MCF 10A (cell line): ENCODE measurements around the gene KLK12. TPM values are rescaled to one million over a fixed set of nuclear protein-coding genes. Genes with fewer than 3 reads are reported as not detected.

Experiments used
- BruUV-seq: library from RNA; stranded (reverse); fragments of 400-500 nt; replicated peaks from 2 replicates; lab custom pipeline; 2021; lab: Mats Ljungman, UMichigan
- CTCF ChIA-PET: fragments of 300-600 bp; sonication (Branson Sonifier 250); formaldehyde crosslinking; extraction: SDS; loops from one replicate; lab custom pipeline; 2021; ENCODE audit warnings: antibody characterized with exemption, inconsistent platforms; lab: Yijun Ruan, JAX
- POLR2A ChIA-PET: fragments of 300-600, 350-650 bp; sonication (Branson Sonifier 250); formaldehyde crosslinking; extraction: SDS; loops from one replicate; lab custom pipeline; 2020; ENCODE audit warnings: antibody characterized with exemption, inconsistent platforms; lab: Yijun Ruan, JAX
- DNase-seq: peaks from one replicate; pipeline ENCODE4 v3.0.0-alpha.2; 2018; ENCODE audit not compliant: unreplicated experiment
- H3K27ac Mint-ChIP-seq: one replicate; pipeline ENCODE4 v1.8.0; 2022; ENCODE audit warnings: mild to moderate bottlenecking, low read depth, mixed read lengths; ENCODE audit not compliant: unreplicated experiment
- H3K27me3 Mint-ChIP-seq: one replicate; pipeline ENCODE4 v1.8.0; 2022; ENCODE audit warnings: mixed read lengths; ENCODE audit not compliant: insufficient read depth, unreplicated experiment
- H3K36me3 Mint-ChIP-seq: one replicate; pipeline ENCODE4 v1.8.0; 2022; ENCODE audit warnings: mild to moderate bottlenecking, moderate library complexity, mixed read lengths; ENCODE audit not compliant: insufficient read depth, unreplicated experiment
- H3K4me1 Mint-ChIP-seq: one replicate; pipeline ENCODE4 v1.8.0; 2022; ENCODE audit warnings: mixed read lengths; ENCODE audit not compliant: insufficient read depth, unreplicated experiment
- H3K4me3 Mint-ChIP-seq: one replicate; pipeline ENCODE4 v1.8.0; 2022; ENCODE audit warnings: mild to moderate bottlenecking, moderate library complexity, mixed read lengths; ENCODE audit not compliant: unreplicated experiment
- H3K9me3 Mint-ChIP-seq: one replicate; pipeline ENCODE4 v1.8.0; 2022; ENCODE audit warnings: mixed read lengths; ENCODE audit not compliant: unreplicated experiment
- intact Hi-C: fragments of 100-400 bp; cut with micrococcal nuclease; formaldehyde crosslinking; loops from 2 replicates; pipeline ENCODE4 v1.14.1; 2022
- total RNA-seq: library from RNA; stranded (reverse); gene quantifications from 2 replicates; pipeline ENCODE4 v1.2.3, GENCODE V29; 2022
- TF ChIP-seq, protein P1 (sequence below): fragments of 200-600 bp; IDR thresholded peaks from one replicate; pipeline ENCODE4 v1.8.0; 2022; ENCODE audit warnings: antibody characterized with exemption, mild to moderate bottlenecking; ENCODE audit not compliant: unreplicated experiment

The KLK12 gene
- total RNA-seq, 1 experiment from 2014 or later = not detected

GRCh38 chr19:51000981-51001380 is 33.8 kb downstream of the KLK12 start:
- TF ChIP-seq, protein P1, sequence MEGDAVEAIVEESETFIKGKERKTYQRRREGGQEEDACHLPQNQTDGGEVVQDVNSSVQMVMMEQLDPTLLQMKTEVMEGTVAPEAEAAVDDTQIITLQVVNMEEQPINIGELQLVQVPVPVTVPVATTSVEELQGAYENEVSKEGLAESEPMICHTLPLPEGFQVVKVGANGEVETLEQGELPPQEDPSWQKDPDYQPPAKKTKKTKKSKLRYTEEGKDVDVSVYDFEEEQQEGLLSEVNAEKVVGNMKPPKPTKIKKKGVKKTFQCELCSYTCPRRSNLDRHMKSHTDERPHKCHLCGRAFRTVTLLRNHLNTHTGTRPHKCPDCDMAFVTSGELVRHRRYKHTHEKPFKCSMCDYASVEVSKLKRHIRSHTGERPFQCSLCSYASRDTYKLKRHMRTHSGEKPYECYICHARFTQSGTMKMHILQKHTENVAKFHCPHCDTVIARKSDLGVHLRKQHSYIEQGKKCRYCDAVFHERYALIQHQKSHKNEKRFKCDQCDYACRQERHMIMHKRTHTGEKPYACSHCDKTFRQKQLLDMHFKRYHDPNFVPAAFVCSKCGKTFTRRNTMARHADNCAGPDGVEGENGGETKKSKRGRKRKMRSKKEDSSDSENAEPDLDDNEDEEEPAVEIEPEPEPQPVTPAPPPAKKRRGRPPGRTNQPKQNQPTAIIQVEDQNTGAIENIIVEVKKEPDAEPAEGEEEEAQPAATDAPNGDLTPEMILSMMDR = no peak
- CTCF ChIA-PET = interaction anchor here (0.5 kb wide), 1 partner anchor 94 kb away, joined by 3 read pairs; no protein-coding TSS in a partner anchor
- no TSS peak for BruUV-seq
- Mint-ChIP-seq H3K4me1 (no peaks in the 10 kb centered on the region), H3K27ac (no peak overlapping the region), H3K27me3 (peaks cover 11% of the 10 kb centered on the region), H3K4me3 (no peak overlapping the region), H3K36me3 (peaks cover 6% of the 10 kb centered on the region), H3K9me3 (peaks cover 6% of the 10 kb centered on the region)
- intact Hi-C loops = no loop called here
- POLR2A ChIA-PET = interaction anchor here (1.0 kb wide), 1 partner anchor 21 kb away, joined by 4 read pairs; no protein-coding TSS in a partner anchor
- no peak for DNase-seq

GRCh38 chr19:51000426-51000825 is 34.4 kb downstream of the KLK12 start:
- H3K27ac Mint-ChIP-seq = no peak overlapping the region
- no peak overlapping the region for H3K4me3 Mint-ChIP-seq
- POLR2A ChIA-PET = interaction anchor here (1.0 kb wide), 1 partner anchor 20 kb away, joined by 4 read pairs; no protein-coding TSS in a partner anchor
- peaks cover 11% of the 10 kb centered on the region for H3K27me3 Mint-ChIP-seq
- H3K4me1 Mint-ChIP-seq = no peaks in the 10 kb centered on the region
- H3K9me3 Mint-ChIP-seq = peaks cover 6% of the 10 kb centered on the region
- BruUV-seq = no TSS peak
- DNase-seq = no peak
- CTCF ChIA-PET = no interaction called here
- H3K36me3 Mint-ChIP-seq = peaks cover 6% of the 10 kb centered on the region
- TF ChIP-seq, protein P1 = no peak
- intact Hi-C loops = no loop called here

DNA sequence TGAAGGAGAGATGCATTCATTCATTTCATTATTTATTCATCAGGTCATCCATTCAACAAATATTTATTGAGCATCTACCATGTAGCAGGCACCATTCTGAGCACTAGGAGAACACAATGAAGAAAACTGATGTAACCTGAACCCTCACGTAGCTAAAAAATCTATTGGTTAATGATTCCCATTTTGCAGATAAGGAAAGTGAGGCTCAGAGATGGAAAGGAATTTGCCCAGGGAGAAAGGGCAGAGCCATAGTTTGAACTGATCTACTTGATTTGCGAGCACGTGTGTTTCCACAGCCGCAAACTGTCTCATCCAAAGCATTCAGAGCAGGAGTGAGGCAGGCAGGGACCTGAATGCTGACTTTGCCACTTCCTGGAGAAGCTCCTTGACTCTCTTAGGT is 36.1 kb downstream of the KLK12 start:
- peaks cover 11% of the 10 kb centered on the region for H3K27me3 Mint-ChIP-seq
- CTCF ChIA-PET = interaction anchor here (0.6 to 1.0 kb wide), 2 partner anchors 19 to 616 kb away, joined by 3 to 4 read pairs; no protein-coding TSS in a partner anchor

DNA sequence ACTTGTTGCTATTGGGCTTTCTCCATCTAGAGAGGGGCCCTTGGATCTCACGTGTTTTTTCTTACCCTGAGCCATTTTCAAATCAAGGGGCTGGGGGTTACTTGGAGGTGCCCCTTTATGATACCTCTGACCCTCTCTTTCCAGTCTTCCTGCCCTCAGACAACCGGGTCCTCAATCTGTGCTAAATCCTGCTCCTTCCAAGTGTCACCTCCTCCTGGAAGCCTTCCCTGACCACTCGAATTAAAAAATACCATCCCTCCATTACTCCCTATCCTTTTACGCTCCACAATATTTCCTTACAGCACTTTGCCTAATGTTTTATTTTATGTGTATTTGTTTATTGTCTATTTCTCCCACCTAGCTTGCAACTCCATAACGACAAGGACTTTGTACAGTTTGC is 36.7 kb downstream of the KLK12 start:
- CTCF ChIA-PET = interaction anchor here (0.6 kb wide), 1 partner anchor 617 kb away, joined by 4 read pairs; no protein-coding TSS in a partner anchor
- BruUV-seq = no TSS peak
- Mint-ChIP-seq H3K36me3 (peaks cover 6% of the 10 kb centered on the region), H3K4me1 (no peaks in the 10 kb centered on the region), H3K4me3 (no peak overlapping the region), H3K9me3 (peaks cover 6% of the 10 kb centered on the region), H3K27ac (no peak overlapping the region), H3K27me3 (peaks cover 11% of the 10 kb centered on the region)
- no peak for DNase-seq
- POLR2A ChIA-PET = no interaction called here
- intact Hi-C loops = no loop called here
- TF ChIP-seq, protein P1 = no peak

More for the DNA sequence above, 36.1 kb downstream of the KLK12 start:
- intact Hi-C loops = no loop called here
- no peaks in the 10 kb centered on the region for H3K4me1 Mint-ChIP-seq
- H3K27ac Mint-ChIP-seq = no peak overlapping the region
- H3K9me3 Mint-ChIP-seq = peaks cover 6% of the 10 kb centered on the region
- TF ChIP-seq, protein P1 = no peak
- DNase-seq = no peak
- POLR2A ChIA-PET = no interaction called here
- peaks cover 6% of the 10 kb centered on the region for H3K36me3 Mint-ChIP-seq
- H3K4me3 Mint-ChIP-seq = no peak overlapping the region
- BruUV-seq = no TSS peak
